Thoracic aorta endothelial cell (primary cell): ENCODE results near the gene NUDT2. TPM values are rescaled to one million over a fixed set of nuclear protein-coding genes. Genes with fewer than 3 reads are reported as not detected.

ENCODE experiments used
- small RNA-seq: library from RNA; depleted of rRNA; stranded (forward); fragments of <200 nt; gene quantifications from one replicate; pipeline ENCODE3, GENCODE V24; 2012
- total RNA-seq: library from RNA; depleted of rRNA; stranded (reverse); fragments of >200 nt; gene quantifications from 2 replicates; pipeline ENCODE4 v1.2.3, GENCODE V29; 2012

NUDT2 gene
- total RNA-seq = 9.7 and 32.8 TPM in 2 replicates

GRCh38 chr9:34328987-34329832, at the start of gene NUDT2, which contains the start of gene KIF24:
TSS of gene NUDT2 (plus strand) at chr9:34329569. CDS start at chr9:34339040, 9,471 bp downstream.
TSS of gene KIF24 (minus strand) at chr9:34329268. CDS start at chr9:34311346, 17,922 bp downstream.

DNA sequence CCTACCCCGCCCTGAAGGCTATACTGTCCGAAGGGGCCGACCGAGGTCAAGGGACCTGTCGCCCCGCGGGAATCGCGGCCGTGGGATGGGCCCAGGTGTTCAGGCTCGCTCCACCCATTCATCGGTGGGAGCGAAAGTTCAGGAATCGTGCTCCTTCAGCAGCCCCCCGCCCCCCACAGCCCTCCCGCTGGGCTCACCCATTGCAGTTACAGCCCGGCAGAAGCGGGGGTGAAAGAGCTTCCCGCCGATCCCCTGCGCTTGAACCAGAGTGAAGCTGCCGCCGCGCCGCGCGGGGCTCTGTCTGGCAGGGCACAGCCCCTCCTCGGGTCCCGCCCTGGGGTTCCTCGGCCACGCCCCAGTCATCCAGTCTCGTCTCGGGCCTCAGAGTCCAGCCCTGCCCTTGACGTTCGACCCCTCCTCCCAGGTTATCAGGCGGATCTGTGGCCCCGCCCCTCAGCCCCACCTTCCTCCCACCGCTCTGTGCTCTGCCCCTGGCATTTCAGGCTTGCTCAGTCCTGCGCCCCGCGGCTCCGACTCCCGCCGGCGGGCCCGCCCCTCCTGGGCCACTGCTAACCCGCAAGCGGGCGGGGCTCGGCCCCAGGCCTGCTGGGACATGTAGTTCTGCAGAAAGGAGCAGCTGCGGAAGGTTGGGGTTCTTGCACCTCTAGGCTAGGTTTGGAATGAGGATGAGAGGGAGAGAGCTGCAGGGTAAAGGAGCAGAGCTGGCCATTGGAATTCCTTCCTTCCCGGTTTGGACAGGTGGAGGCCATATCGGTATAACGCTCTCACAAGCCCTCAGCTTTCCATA, 47.4 kb downstream of the NUDT2 start, which contains the start of gene MYORG:
MYORG (minus strand) TSS at position 303 of the 808 bp plus-strand sequence. CDS start 3,955 bp downstream, outside the sequence.

Small RNAs within 50 kb of the gene (small RNA-seq; reads per million reads assigned to genes)
- gene RF00019 = not detected
- not detected for gene RNU2-50P

Other genes with a start within 250 kb of the NUDT2 start
- gene DCAF12, start 202.9 kb upstream of the NUDT2 start, total RNA-seq = 28.9 and 36.0 TPM in 2 replicates
- 44.9 and 46.7 TPM in 2 replicates for gene UBAP1, start 150.5 kb upstream of the NUDT2 start, total RNA-seq
- 4.1 and 7.3 TPM in 2 replicates for gene KIF24, start 301 bp upstream of the NUDT2 start, total RNA-seq
- gene MYORG, start 47.3 kb downstream of the NUDT2 start, total RNA-seq = 2.8 and 5.2 TPM in 2 replicates
- 18.8 and 25.6 TPM in 2 replicates for gene FAM219A, start 129.0 kb downstream of the NUDT2 start, total RNA-seq
- gene DNAI1, start 129.2 kb downstream of the NUDT2 start, total RNA-seq = 0.07 TPM in 1 of 2 replicates, not detected in the other
- 0.22 TPM in 1 of 2 replicates, not detected in the other for gene ENHO, start 193.4 kb downstream of the NUDT2 start, total RNA-seq